ENCODE data around the gene TKTL1. TPM values are rescaled to one million over a fixed set of nuclear protein-coding genes. Genes with fewer than 3 reads are reported as not detected.
A peak's percentile ranks its signal among the peaks of the same experiment; 100 is the strongest.

The TKTL1 gene
- total and polyA plus RNA-seq, 2 donors (not counting 1 experiment from before 2014, with no cell fraction given): not detected

GRCh38 chrX:154315416-154315815, 19.8 kb downstream of the TKTL1 start:
- Histone ChIP-seq H3K27ac (ENCODE audit: insufficient read depth, low read length) (no peak overlapping the region), H3K27me3 (ENCODE audit: control insufficient read depth, insufficient read depth, low read length) (no peaks in the 10 kb centered on the region)
- no peak for TF ChIP-seq EZH2 (IDR thresholded peaks at IDR 0.05; ENCODE audit: low read length, missing control alignments)
- TF ChIP-seq CTCF (conservative IDR thresholded peaks at IDR 0.05 in 1 of 2, IDR thresholded peaks at IDR 0.05 in 1 of 2; ENCODE audit: low read depth in 1 of 2, low read length in 2 of 2): no peak

GRCh38 chrX:154317391-154317995, 21.9 kb downstream of the TKTL1 start:
- Histone ChIP-seq H3K27ac (ENCODE audit: insufficient read depth, low read length) (no peak overlapping the region), H3K9me3 (ENCODE audit: control insufficient read depth, insufficient read depth, low read depth, low read length) (no peaks in the 10 kb centered on the region), H3K4me1 (ENCODE audit: control insufficient read depth, extremely low read depth, insufficient read depth, low read length) (no peaks in the 10 kb centered on the region), H3K4me3 (replicated peaks in 1 of 4; ENCODE audit: control extremely low read depth in 1 of 4, insufficient read depth in 1 of 4, low read depth in 3 of 4, low read length in 4 of 4) (no peak overlapping the region), H3K36me3 (ENCODE audit: control insufficient read depth, insufficient read depth, low read length) (no peaks in the 10 kb centered on the region), H4K20me1 (ENCODE audit: control insufficient read depth, extremely low read depth, insufficient read depth, low read length) (no peaks in the 10 kb centered on the region), H3K27me3 (ENCODE audit: control insufficient read depth, insufficient read depth, low read length) (no peaks in the 10 kb centered on the region), H3K79me2 (ENCODE audit: control insufficient read depth, insufficient read depth, low read length) (no peaks in the 10 kb centered on the region), H3K4me2 (ENCODE audit: extremely low read depth, insufficient read depth, low read length) (no peak overlapping the region), H3K9ac (ENCODE audit: insufficient read depth, low read length) (no peak overlapping the region), H2AFZ (ENCODE audit: low read length) (no peak overlapping the region)
- TF ChIP-seq CTCF (conservative IDR thresholded peaks at IDR 0.05 in 1 of 2, IDR thresholded peaks at IDR 0.05 in 1 of 2; ENCODE audit: low read depth in 1 of 2, low read length in 2 of 2): peak; percentile 44 to 58
- no peak for TF ChIP-seq EZH2 (IDR thresholded peaks at IDR 0.05; ENCODE audit: low read length, missing control alignments)
- DNase-seq (ENCODE audit: low read depth in 2 of 2): peak in 1 of 2 donors; percentile 29

More at GRCh38 chrX:154315416-154315815, 19.8 kb downstream of the TKTL1 start:
- Histone ChIP-seq H4K20me1 (ENCODE audit: control insufficient read depth, extremely low read depth, insufficient read depth, low read length) (no peaks in the 10 kb centered on the region), H3K4me1 (ENCODE audit: control insufficient read depth, extremely low read depth, insufficient read depth, low read length) (no peaks in the 10 kb centered on the region), H3K4me3 (replicated peaks in 1 of 4; ENCODE audit: control extremely low read depth in 1 of 4, insufficient read depth in 1 of 4, low read depth in 3 of 4, low read length in 4 of 4) (no peak overlapping the region), H3K36me3 (ENCODE audit: control insufficient read depth, insufficient read depth, low read length) (no peaks in the 10 kb centered on the region), H3K4me2 (ENCODE audit: extremely low read depth, insufficient read depth, low read length) (no peak overlapping the region), H3K79me2 (ENCODE audit: control insufficient read depth, insufficient read depth, low read length) (no peaks in the 10 kb centered on the region), H3K9me3 (ENCODE audit: control insufficient read depth, insufficient read depth, low read depth, low read length) (no peaks in the 10 kb centered on the region), H3K9ac (ENCODE audit: insufficient read depth, low read length) (no peak overlapping the region), H2AFZ (ENCODE audit: low read length) (no peak overlapping the region)
- no peak for DNase-seq (ENCODE audit: low read depth in 2 of 2)

- Histone ChIP-seq H3K36me3 (ENCODE audit: control insufficient read depth, insufficient read depth, low read length) (no peaks in the 10 kb centered on the region), H3K27ac (ENCODE audit: insufficient read depth, low read length) (no peak overlapping the region), H3K4me1 (ENCODE audit: control insufficient read depth, extremely low read depth, insufficient read depth, low read length) (no peaks in the 10 kb centered on the region), H3K79me2 (ENCODE audit: control insufficient read depth, insufficient read depth, low read length) (no peaks in the 10 kb centered on the region), H3K4me2 (ENCODE audit: extremely low read depth, insufficient read depth, low read length) (no peak overlapping the region), H3K27me3 (ENCODE audit: control insufficient read depth, insufficient read depth, low read length) (no peaks in the 10 kb centered on the region), H3K9ac (ENCODE audit: insufficient read depth, low read length) (no peak overlapping the region), H4K20me1 (ENCODE audit: control insufficient read depth, extremely low read depth, insufficient read depth, low read length) (no peaks in the 10 kb centered on the region), H3K4me3 (replicated peaks in 1 of 4; ENCODE audit: control extremely low read depth in 1 of 4, insufficient read depth in 1 of 4, low read depth in 3 of 4, low read length in 4 of 4) (no peak overlapping the region), H3K9me3 (ENCODE audit: control insufficient read depth, insufficient read depth, low read depth, low read length) (no peaks in the 10 kb centered on the region), H2AFZ (ENCODE audit: low read length) (no peak overlapping the region)
- TF ChIP-seq CTCF (conservative IDR thresholded peaks at IDR 0.05 in 1 of 2, IDR thresholded peaks at IDR 0.05 in 1 of 2; ENCODE audit: low read depth in 1 of 2, low read length in 2 of 2): no peak
- no peak for TF ChIP-seq EZH2 (IDR thresholded peaks at IDR 0.05; ENCODE audit: low read length, missing control alignments)
- no peak for DNase-seq (ENCODE audit: low read depth in 2 of 2)
These were observed 24.8 kb downstream of the TKTL1 start for GRCh38 chrX:154320406-154320805.

Measured in fibroblast of lung (primary cell).